ENCODE data around the gene TDRD10.
"Not testable (repeated sequence)": the region's sequence is repeated elsewhere in the genome, so short reads cannot be mapped to it uniquely, and the experiment has no call there.

The TDRD10 gene

DNA sequence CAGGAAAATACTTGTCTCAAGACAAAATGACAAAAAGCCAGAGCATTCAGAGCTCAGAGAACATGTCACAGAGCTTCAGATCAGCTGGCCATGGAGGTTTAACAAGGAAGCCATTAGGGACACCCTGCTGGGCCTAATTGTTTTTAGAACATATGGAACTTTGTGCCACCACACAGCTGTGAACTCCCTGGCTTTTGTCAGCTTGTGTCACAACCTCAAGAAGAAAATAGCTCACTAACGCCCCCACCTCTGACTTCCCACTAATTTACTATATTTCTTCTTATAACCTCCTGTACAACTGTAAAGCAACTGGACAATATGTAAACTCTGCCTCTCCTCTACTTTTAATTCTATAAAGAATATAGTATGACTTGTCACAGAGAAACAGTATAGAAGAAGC lies 21.0 kb upstream of the TDRD10 start:
- no peak for DNase-seq

- no peak for DNase-seq
These were observed 17.8 kb upstream of the TDRD10 start for GRCh38 chr1:154483941-154484803.

DNA sequence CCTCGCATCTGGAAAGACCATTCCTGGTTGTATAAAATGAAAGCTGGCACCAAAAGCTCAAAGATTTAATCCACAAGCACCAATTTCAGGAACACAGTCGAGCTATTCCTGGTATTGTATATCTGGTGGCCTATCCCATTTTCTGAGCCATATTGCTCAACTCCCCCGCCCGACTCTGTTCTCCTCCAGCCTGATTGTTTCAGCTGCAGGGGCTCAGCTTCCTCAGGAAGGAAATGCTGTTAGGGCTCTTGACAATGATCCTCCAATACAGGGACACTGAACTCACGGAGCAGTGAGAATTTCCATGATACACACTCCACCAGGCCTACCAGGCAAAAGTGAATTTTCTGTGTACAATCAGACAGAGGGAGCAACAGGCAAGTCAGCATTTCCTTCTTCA lies 16.9 kb upstream of the TDRD10 start:
- DNase-seq, result no peak

- no peak for DNase-seq
These were observed 16.0 kb upstream of the TDRD10 start for GRCh38 chr1:154485910-154486496.

- DNase-seq, result not testable (repeated sequence)
These were observed 15.3 kb upstream of the TDRD10 start for GRCh38 chr1:154486756-154487155.

GRCh38 chr1:154488922-154489321 lies 13.1 kb upstream of the TDRD10 start:
- DNase-seq, result no peak

GRCh38 chr1:154489695-154490274 lies 12.2 kb upstream of the TDRD10 start:
- DNase-seq, result no peak

DNA sequence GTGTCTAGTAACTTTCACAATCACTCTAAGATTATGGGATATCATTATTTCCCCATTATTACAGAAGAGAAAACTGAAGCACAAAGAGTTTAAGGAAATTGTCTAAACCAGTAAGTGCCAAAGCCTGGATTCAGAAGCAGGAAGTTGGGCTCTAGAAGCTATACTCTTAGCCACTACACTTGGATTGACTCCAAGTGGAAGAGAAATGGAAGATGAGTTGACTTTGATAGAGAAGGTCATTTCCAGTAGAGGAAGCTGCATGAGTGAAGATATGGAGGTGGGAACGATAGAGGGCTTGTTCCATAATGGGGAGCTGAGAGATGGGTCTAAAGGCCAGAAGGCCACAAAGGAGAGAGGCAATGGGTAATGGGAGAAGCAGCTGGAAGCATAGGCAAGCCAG lies 11.7 kb upstream of the TDRD10 start:
- DNase-seq, result no peak

DNA sequence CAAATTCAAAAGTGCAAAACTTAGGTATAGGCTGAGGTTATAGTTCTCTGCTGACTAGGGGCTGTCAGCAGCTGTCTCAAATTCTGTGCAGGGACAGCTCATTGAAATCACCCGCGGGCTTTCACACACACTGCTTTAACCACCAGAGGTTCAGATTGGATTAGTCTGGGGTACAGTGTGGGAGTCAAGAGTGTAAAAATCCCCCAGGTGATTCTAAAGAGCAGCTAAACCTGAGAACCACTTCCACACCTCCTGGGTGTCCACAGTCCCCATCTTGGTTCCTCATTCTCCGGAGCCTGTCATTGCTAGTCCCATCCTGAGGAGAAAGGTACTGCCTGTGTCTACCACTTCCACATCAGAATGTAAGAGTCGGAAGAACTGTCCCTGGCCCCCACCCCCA lies 9.9 kb upstream of the TDRD10 start:
- DNase-seq, result no peak

DNA sequence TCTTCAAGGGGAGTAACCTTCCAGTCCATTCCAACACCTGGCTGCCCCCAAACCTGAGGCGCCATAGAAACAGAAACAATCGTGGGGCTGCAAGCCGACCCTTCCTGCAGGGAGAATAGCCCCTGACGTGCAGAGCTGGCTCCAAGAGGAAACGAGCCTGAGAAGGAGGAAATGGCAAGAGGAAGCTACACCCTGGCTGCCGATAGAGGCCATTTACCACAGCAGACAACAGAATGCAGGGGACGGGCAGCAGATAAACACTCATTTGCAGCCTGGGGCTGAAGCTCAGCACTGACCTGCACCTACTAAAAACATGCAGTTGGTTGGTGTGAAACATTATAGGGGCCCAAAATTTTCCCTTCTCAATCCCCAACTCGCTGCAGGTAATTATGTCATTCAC lies 8.7 kb upstream of the TDRD10 start:
- no peak for DNase-seq

- no peak for DNase-seq
These were observed 6.3 kb upstream of the TDRD10 start for GRCh38 chr1:154495496-154496273.

DNA sequence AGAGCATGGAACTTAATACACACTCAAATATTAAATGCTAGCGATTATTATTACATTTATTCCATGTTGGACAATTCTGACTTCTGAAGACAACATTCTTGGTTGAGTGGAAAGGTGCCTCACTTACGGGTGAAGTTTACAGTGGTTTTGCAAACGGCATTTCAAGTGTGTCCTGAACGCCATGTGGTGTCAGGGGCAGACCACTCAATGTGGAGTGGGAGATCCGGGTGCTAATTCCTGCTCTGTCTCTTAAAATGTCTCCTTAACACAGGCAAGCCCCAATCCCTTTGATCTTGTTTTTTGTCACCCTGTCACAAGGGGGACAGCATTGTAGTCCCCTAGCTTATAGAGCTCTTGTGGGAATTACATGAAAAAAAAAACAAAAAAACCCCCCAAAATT lies 5.6 kb upstream of the TDRD10 start:
- DNase-seq, result no peak

DNA sequence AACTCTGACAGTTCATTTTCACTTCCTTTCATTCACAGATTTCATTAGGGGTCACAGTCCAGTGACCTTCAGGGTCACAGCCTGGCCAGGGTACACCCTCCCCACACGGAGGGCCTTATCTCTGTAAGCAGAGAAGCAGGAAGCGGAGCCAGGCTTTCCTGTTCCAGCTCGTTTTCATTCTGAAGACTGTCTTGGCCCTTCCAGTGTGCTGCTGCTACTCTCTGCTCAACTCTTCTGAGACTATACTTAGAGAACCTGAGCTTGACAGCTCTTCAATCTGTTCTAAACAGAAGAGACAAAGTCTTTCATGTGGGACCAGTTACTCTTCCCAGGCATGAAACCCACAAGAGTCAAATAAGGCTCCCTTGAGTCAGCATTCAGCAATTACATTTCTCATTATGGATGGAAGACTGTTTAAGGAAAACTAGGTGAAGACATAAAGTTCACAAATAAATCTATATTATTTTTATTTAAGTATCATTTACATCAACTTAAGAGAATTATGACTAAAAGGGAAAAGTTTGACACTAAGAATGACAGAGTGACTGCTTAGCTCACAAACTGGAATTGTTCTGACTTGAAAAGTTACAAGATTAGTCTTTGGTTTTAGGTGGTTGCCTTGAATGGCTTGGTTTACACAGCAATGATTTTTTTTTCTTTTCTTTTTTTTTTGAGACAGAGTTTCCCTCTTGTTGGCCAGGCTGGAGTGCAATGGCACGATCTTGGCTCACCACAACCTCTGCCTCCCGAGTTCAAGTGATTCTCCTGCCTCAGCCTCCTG lies 4.8 kb upstream of the TDRD10 start:
- DNase-seq, result no peak

DNA sequence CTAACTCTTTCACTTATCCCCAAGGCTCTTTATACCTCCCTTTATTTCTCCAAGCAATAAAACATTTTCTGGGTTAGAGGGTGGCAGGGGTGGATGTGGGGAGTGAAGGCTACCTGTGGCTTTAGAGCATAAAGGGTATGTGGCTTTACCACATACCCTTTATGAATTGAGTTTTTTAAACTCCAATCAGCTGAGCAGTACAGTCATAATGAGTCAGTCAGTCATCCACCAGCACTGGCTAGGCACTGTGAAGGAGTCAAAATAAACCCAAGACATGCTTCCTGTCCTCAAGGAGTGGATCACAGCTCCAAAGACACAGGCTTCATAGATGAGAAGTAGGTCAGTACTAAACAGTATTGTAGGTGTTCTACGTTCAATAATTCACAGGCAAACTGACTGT lies 2.6 kb upstream of the TDRD10 start:
- DNase-seq, result no peak

- DNase-seq, result no peak
These were observed 1.5 kb upstream of the TDRD10 start for GRCh38 chr1:154500533-154500932.

GRCh38 chr1:154501423-154502065 lies 475 bp upstream of the TDRD10 start:
- no peak for DNase-seq

GRCh38 chr1:154502744-154503115 lies 711 bp downstream of the TDRD10 start:
- DNase-seq, result no peak

GRCh38 chr1:154503898-154504297 lies 1.9 kb downstream of the TDRD10 start:
- DNase-seq, result no peak

- no peak for DNase-seq
These were observed 10.7 kb downstream of the TDRD10 start for GRCh38 chr1:154512760-154513159.

DNA sequence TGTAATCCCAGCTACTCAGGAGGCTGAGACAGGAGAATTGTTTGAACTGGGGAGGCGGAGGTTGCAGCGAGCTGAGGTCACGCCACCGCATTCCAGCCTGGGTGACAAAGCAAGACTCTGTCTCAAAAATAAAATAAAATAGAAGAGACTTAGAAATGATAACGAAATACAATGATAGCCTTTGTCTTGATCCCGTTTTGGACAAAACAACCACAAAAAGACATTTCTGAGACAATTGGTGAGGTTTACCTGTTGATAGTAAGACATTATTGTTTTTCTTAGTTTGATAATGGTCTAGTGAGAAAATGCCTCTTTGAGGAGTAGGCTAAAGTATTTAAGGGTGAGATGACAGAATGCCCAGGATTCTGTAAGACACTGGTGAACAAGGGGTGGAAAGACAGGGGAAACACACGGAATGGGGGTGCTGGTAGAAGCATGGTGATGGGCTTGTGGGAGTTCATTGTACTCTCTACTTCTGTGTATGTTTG lies 12.1 kb downstream of the TDRD10 start:
- no peak for DNase-seq

DNA sequence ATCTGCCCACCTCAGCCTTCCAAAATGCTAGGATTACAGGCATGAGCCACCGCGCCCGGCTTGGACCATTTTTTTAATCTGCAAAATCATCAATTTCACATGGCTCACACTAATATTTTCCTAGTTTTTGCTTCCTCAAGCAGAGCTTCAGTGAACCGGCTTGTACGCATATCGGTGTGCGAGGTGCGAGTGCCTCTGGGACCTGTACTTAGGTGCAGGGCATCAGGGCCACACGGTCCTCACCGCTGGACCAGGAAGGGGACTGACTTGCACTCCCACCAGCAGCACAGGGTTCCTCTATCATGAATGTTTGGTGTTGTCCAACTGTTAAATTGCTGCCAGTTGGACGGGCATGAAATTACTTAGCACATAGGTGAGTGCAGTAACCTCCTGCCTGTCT lies 15.6 kb downstream of the TDRD10 start:
- no peak for DNase-seq

DNA sequence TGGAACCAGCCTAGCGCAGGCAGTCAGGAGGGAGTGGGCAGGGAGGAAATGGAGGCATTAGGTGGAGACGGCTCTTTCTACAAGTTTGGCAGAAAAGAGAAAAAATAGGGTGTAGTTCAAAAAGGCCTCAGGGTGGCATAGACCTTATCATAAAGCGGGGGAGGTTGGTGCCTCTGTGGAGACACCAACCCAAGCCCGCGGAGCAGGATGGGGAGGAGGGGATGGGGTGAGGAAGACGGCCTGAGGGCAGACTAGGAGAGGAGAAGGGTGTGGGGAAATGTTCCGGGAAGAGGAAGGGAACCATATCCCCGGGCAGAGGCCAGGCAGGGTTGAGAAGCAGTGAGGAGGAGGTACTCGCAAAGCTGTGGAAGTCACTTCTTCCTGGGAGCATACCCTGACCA lies 17.6 kb downstream of the TDRD10 start:
- DNase-seq, result no peak

Data from fibroblast of upper back skin (primary cell).